Skeletal muscle tissue (tissue), 4 donors: ENCODE measurements around the gene BLACAT1. TPM values are rescaled to one million over a fixed set of nuclear protein-coding genes. Genes with fewer than 3 reads are reported as not detected.
"Not testable (repeated sequence)": the region's sequence is repeated elsewhere in the genome, so short reads cannot be mapped to it uniquely, and the experiment has no call there.

Experiments used
- H3K27ac ChIP-seq: one replicate; pipeline ENCODE4 v1.7.0; 2013; ENCODE audit warnings: mild to moderate bottlenecking, low read depth, low read length, inconsistent platforms
- H3K27me3 ChIP-seq, 3 donors: one replicate each; pipeline ENCODE4 v1.7.0; 2013; ENCODE audit warnings: low read length in 3 of 3; ENCODE audit not compliant: control insufficient read depth in 3 of 3, insufficient read depth in 3 of 3
- H3K36me3 ChIP-seq, 3 donors: one replicate each; pipeline ENCODE4 v1.7.0; 2013; ENCODE audit warnings: low read length in 3 of 3; ENCODE audit not compliant: control insufficient read depth in 3 of 3, insufficient read depth in 3 of 3
- H3K4me1 ChIP-seq, 3 donors: one replicate each; pipeline ENCODE4 v1.7.0; 2013; ENCODE audit warnings: low read length in 3 of 3, mild to moderate bottlenecking in 3 of 3; ENCODE audit not compliant: control insufficient read depth in 3 of 3, insufficient read depth in 3 of 3
- H3K4me3 ChIP-seq, 3 donors: one replicate each; pipeline ENCODE4 v1.7.0; 2013; ENCODE audit warnings: low read length in 3 of 3
- H3K9ac ChIP-seq, 3 donors: one replicate each; pipeline ENCODE4 v1.7.0; 2013; ENCODE audit warnings: low read length in 3 of 3, mild to moderate bottlenecking in 3 of 3, moderate library complexity in 2 of 3, low read depth in 1 of 3
- H3K9me3 ChIP-seq, 3 donors: one replicate each; pipeline ENCODE4 v1.7.0; 2013; ENCODE audit warnings: low read length in 3 of 3; ENCODE audit not compliant: control insufficient read depth in 3 of 3
- total RNA-seq: library from RNA; depleted of rRNA; stranded (reverse); fragments of >200 nt; gene quantifications from one replicate; pipeline ENCODE4 v1.2.3, GENCODE V29; 2014
- donor health status: Osteomylitis.

BLACAT1 gene
- total RNA-seq, 1 donor from 2014 or later, result not detected

GRCh38 chr1:205422993-205423642 lies 32.7 kb downstream of the BLACAT1 start:
- H3K9ac ChIP-seq, result no peak overlapping the region
- H3K4me1 ChIP-seq, result peaks cover 0 to 8% (median 4%) of the 10 kb centered on the region in 3 donors
- no peaks in the 10 kb centered on the region for H3K27me3 ChIP-seq
- H3K4me3 ChIP-seq, result no peak overlapping the region
- H3K27ac ChIP-seq, result no peak overlapping the region
- H3K9me3 ChIP-seq, result no peaks in the 10 kb centered on the region
- no peaks in the 10 kb centered on the region for H3K36me3 ChIP-seq

DNA sequence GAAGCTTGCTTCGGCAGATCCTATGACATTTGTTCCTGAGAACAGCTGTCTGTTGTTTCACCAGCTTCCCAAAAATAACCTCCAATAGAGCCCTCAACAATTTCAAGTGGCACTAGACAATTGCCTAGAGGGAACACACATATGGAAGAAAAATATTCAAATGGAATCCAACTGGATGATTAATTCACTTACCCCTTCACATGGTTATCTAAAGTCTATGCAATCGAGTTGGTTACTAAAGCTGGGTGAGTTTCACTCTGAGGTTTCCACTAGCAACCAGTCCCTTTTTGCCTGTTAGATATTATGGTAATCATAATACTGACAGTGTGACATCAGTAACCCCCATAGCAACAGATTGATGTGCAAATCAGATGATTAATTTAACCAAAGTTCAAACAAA lies 34.0 kb downstream of the BLACAT1 start, which contains the start of gene LEMD1:
LEMD1 (minus strand) TSS at position 259 of the 400 bp plus-strand sequence. CDS start 1,520 bp downstream, outside the sequence.
- H3K9me3 ChIP-seq, result no peaks in the 10 kb centered on the region
- H3K9ac ChIP-seq, result no peak within 1 kb of the TSS
- no peaks in the 10 kb centered on the region for H3K27me3 ChIP-seq
- H3K36me3 ChIP-seq, result no peaks in the 10 kb centered on the region
- no peak within 1 kb of the TSS for H3K27ac ChIP-seq
- peaks cover 0 to 8% (median 4%) of the 10 kb centered on the region in 3 donors for H3K4me1 ChIP-seq
- no peak within 1 kb of the TSS for H3K4me3 ChIP-seq

- H3K27ac ChIP-seq, result no peak overlapping the region
Observed at GRCh38 chr1:205420938-205421337, 34.9 kb downstream of the BLACAT1 start.

GRCh38 chr1:205417870-205418635 lies 37.8 kb downstream of the BLACAT1 start:
- Histone ChIP-seq H3K36me3 (no peaks in the 10 kb centered on the region), H3K27ac (no peak overlapping the region)

More at GRCh38 chr1:205420938-205421337, 34.9 kb downstream of the BLACAT1 start:
- peaks cover 0 to 8% (median 4%) of the 10 kb centered on the region in 3 donors for H3K4me1 ChIP-seq
- no peak overlapping the region for H3K4me3 ChIP-seq
- H3K9ac ChIP-seq, result no peak overlapping the region
- H3K36me3 ChIP-seq, result no peaks in the 10 kb centered on the region
- H3K27me3 ChIP-seq, result no peaks in the 10 kb centered on the region
- no peaks in the 10 kb centered on the region for H3K9me3 ChIP-seq

GRCh38 chr1:205416322-205416721 lies 39.5 kb downstream of the BLACAT1 start:
- no peaks in the 10 kb centered on the region for H3K27me3 ChIP-seq
- no peak overlapping the region for H3K4me3 ChIP-seq
- H3K4me1 ChIP-seq, result peaks cover 0 to 1% (median 0%) of the 10 kb centered on the region in 3 donors
- no peaks in the 10 kb centered on the region for H3K36me3 ChIP-seq
- H3K27ac ChIP-seq, result no peak overlapping the region
- H3K9ac ChIP-seq, result no peak overlapping the region
- H3K9me3 ChIP-seq, result no peaks in the 10 kb centered on the region

More at GRCh38 chr1:205417870-205418635, 37.8 kb downstream of the BLACAT1 start:
- Histone ChIP-seq H3K4me3 (no peak overlapping the region), H3K9me3 (no peaks in the 10 kb centered on the region), H3K27me3 (no peaks in the 10 kb centered on the region), H3K4me1 (peaks cover 0 to 4% (median 3%) of the 10 kb centered on the region in 3 donors), H3K9ac (no peak overlapping the region)

GRCh38 chr1:205410581-205411298 lies 45.1 kb downstream of the BLACAT1 start:
- H3K4me1 ChIP-seq, result no peaks in the 10 kb centered on the region
- H3K9ac ChIP-seq, result no peak overlapping the region
- H3K27ac ChIP-seq, result no peak overlapping the region
- no peak overlapping the region for H3K4me3 ChIP-seq
- H3K9me3 ChIP-seq, result no peaks in the 10 kb centered on the region
- H3K36me3 ChIP-seq, result no peaks in the 10 kb centered on the region
- peaks cover 0 to 5% (median 0%) of the 10 kb centered on the region in 3 donors for H3K27me3 ChIP-seq

- Histone ChIP-seq H3K4me3 (no peak overlapping the region), H3K27me3 (peaks cover 0 to 5% (median 0%) of the 10 kb centered on the region in 3 donors), H3K4me1 (no peaks in the 10 kb centered on the region), H3K9ac (no peak overlapping the region), H3K27ac (no peak overlapping the region), H3K9me3 (no peaks in the 10 kb centered on the region), H3K36me3 (no peaks in the 10 kb centered on the region)
Observed at GRCh38 chr1:205407970-205408369, 47.9 kb downstream of the BLACAT1 start.

GRCh38 chr1:205406252-205406651 lies 49.6 kb downstream of the BLACAT1 start:
- H3K4me3 ChIP-seq, H3K4me1 ChIP-seq, H3K9me3 ChIP-seq, H3K9ac ChIP-seq, H3K27me3 ChIP-seq, H3K27ac ChIP-seq, H3K36me3 ChIP-seq: not testable (repeated sequence)
